K562 (cell line): ENCODE data around the gene GRIK2. TPM values are rescaled to one million over a fixed set of nuclear protein-coding genes. Genes with fewer than 3 reads are reported as not detected.

Experiments
- ATAC-seq: fragments of 200-7000 bp; cut with Tn5 transposase; 3 replicates; pipeline ENCODE4 v1.9.1; 2020; ENCODE audit warnings: moderate library complexity
- BruUV-seq: library from RNA; stranded (reverse); fragments of 400-500 nt; replicated peaks from 2 replicates; lab custom pipeline; 2021; lab: Mats Ljungman, UMichigan
- CTCF ChIA-PET: fragments of 300-600 bp; formaldehyde crosslinking; extraction: SDS; loops from one replicate; lab custom pipeline; 2021; ENCODE audit warnings: low intra/inter-chr PET ratio; lab: Yijun Ruan, JAX
- POLR2A ChIA-PET: fragments of 300-600, 350-650 bp; sonication (Branson Sonifier 250); formaldehyde crosslinking; extraction: SDS; loops from one replicate; lab custom pipeline; 2021; ENCODE audit warnings: antibody characterized with exemption, inconsistent platforms; lab: Yijun Ruan, JAX
- DNase-seq, 4 experiments: peaks; one replicate each; pipeline versions ENCODE4 v3.0.0 to v3.0.0-alpha.2; 2011 to 2018; ENCODE audit warnings: low spot score in 3 of 4, mixed read lengths in 3 of 4; ENCODE audit errors: extremely low read depth in 1 of 4
- FAIRE-seq: peaks from 2 replicates; lab custom pipeline; 2011; peaks lifted over from hg19 to GRCh38; lab: Jason Lieb, UNC
- H2AFZ ChIP-seq: 2 replicates; pipeline ENCODE4 v1.6.0; 2011; ENCODE audit warnings: low read depth, low read length, control low read depth, inconsistent platforms
- H3K27ac ChIP-seq: fragments of 200-600 bp; 3 replicates; pipeline ENCODE4 v1.8.0; 2011; ENCODE audit warnings: low read depth, mild to moderate bottlenecking, control low read depth, inconsistent platforms, low read length, moderate library complexity, mixed read lengths; ENCODE audit errors: extremely low read depth
- H3K27me3 ChIP-seq, 2 experiments: fragments of 300-600 bp in 1 of 2; 2 replicates in 1 of 2; 3 replicates in 1 of 2; pipeline versions ENCODE4 v1.6.0 to v1.8.0; 2011; ENCODE audit warnings: inconsistent platforms in 2 of 2, low read length in 2 of 2, mild to moderate bottlenecking in 1 of 2, mixed read lengths in 1 of 2, moderate library complexity in 1 of 2; ENCODE audit not compliant: control insufficient read depth in 2 of 2, insufficient read depth in 2 of 2
- H3K36me3 ChIP-seq: fragments of 300-600 bp; 3 replicates; pipeline ENCODE4 v1.8.0; 2011; ENCODE audit warnings: mild to moderate bottlenecking, low read length, inconsistent platforms; ENCODE audit not compliant: control insufficient read depth, insufficient read depth
- H3K4me1 ChIP-seq, 2 experiments: fragments of 200-600 bp in 1 of 2; replicated peaks in 1 of 2; 2 replicates in 1 of 2; 3 replicates in 1 of 2; pipeline versions ENCODE4 v1.5.1 to v1.8.0; 2011; ENCODE audit warnings: inconsistent platforms in 2 of 2, low read length in 2 of 2, mild to moderate bottlenecking in 1 of 2, mixed read lengths in 1 of 2, moderate library complexity in 1 of 2; ENCODE audit not compliant: control insufficient read depth in 2 of 2, insufficient read depth in 2 of 2
- H3K4me2 ChIP-seq: 2 replicates; pipeline ENCODE4 v1.6.1; 2011; ENCODE audit warnings: low read length, control low read depth, inconsistent platforms, mixed read lengths; ENCODE audit not compliant: insufficient read depth
- H3K4me3 ChIP-seq: fragments of 200-600 bp; sonication (generic), shearing (Covaris generic); 2 replicates; pipeline ENCODE4 v1.5.1; 2016; ENCODE audit warnings: control low read depth, inconsistent platforms
- H3K79me2 ChIP-seq: fragments of 200-600 bp; 3 replicates; pipeline ENCODE4 v1.8.0; 2011; ENCODE audit warnings: low read length, inconsistent platforms; ENCODE audit not compliant: control insufficient read depth, insufficient read depth
- H3K9ac ChIP-seq, 2 experiments: 2 replicates each; pipeline versions ENCODE4 v1.6.0 to v1.6.1; 2011; ENCODE audit warnings: low read depth in 2 of 2, low read length in 2 of 2, control low read depth in 1 of 2, inconsistent platforms in 1 of 2, mild to moderate bottlenecking in 1 of 2, mixed read lengths in 1 of 2; ENCODE audit not compliant: insufficient read depth in 1 of 2
- H3K9me1 ChIP-seq: one replicate; pipeline ENCODE4 v1.6.0; 2011; ENCODE audit warnings: inconsistent platforms, mild to moderate bottlenecking, low read length, moderate library complexity; ENCODE audit not compliant: control insufficient read depth, insufficient read depth
- H3K9me3 ChIP-seq: replicated peaks from 2 replicates; pipeline ENCODE4 v1.5.1; 2011; ENCODE audit warnings: low read depth, low read length, inconsistent platforms; ENCODE audit not compliant: control insufficient read depth, insufficient read depth
- H4K20me1 ChIP-seq: replicated peaks from 2 replicates; pipeline ENCODE4 v1.6.1; 2011; ENCODE audit warnings: low read length, inconsistent platforms, mixed read lengths; ENCODE audit not compliant: control insufficient read depth, insufficient read depth
- BRD9 ChIP-seq: fragments of 450-650 bp; IDR thresholded peaks from 2 replicates; pipeline ENCODE4 v1.6.1; 2018; ENCODE audit warnings: low read depth; ENCODE audit not compliant: partially characterized antibody
- GATA2 ChIP-seq: sonication (generic); formaldehyde crosslinking; IDR thresholded peaks from 2 replicates; pipeline ENCODE4 v1.4.0; 2020; ENCODE audit warnings: mild to moderate bottlenecking, missing genetic modification reagents
- IRF2 ChIP-seq: sonication (generic); formaldehyde crosslinking; IDR thresholded peaks from 2 replicates; pipeline ENCODE4 v1.8.1; 2022; ENCODE audit warnings: mild to moderate bottlenecking, missing genetic modification reagents
- JUND ChIP-seq, 2 experiments: IDR thresholded peaks; 2 replicates in 1 of 2; 3 replicates in 1 of 2; pipeline ENCODE4 v1.6.1; 2011; ENCODE audit warnings: borderline replicate concordance in 2 of 2, low read depth in 2 of 2, low read length in 2 of 2, improper control_type of control experiment in 1 of 2, missing biosample characterization in 1 of 2, missing genetic modification characterization in 1 of 2, missing genetic modification reagents in 1 of 2
- STAT5A ChIP-seq: IDR thresholded peaks from 2 replicates; pipeline ENCODE4 v1.6.1; 2012; ENCODE audit warnings: low read length, inconsistent platforms, borderline replicate concordance
- TCFL5 ChIP-seq: fragments of 250-450 bp; sonication (Bioruptor Pico); conservative IDR thresholded peaks from 2 replicates; pipeline ENCODE4 v1.6.1; 2021; ENCODE audit warnings: mild to moderate bottlenecking, moderate library complexity, matching md5 sums
- ZNF184 ChIP-seq: sonication (generic); formaldehyde crosslinking; IDR thresholded peaks from 2 replicates; pipeline ENCODE4 v1.5.0; 2020; ENCODE audit warnings: missing genetic modification reagents
- WGBS: fragments of 100-300 bp; shearing (Covaris generic); methylation state at CpG from one replicate; pipeline ENCODE4 v1.1.6; 2016; ENCODE audit warnings: low coverage, mixed read lengths; ENCODE audit not compliant: insufficient coverage; ENCODE audit errors: missing lambda C conversion rate; 5-methylcytosine and 5-hydroxymethylcytosine counted together
- in situ Hi-C: fragments of 300-500 bp; cut with MboI; formaldehyde crosslinking; loops from 4 replicates; pipeline ENCODE4 v1.15.0; 2018; ENCODE audit warnings: inconsistent platforms, mixed read lengths
- intact Hi-C: fragments of 100-400 bp; cut with micrococcal nuclease; formaldehyde crosslinking; loops from 2 replicates; pipeline ENCODE4 v1.14.2; 2022
- polyA plus RNA-seq, 8 experiments: library from polyadenylated mRNA; depleted of rRNA in 4 of 8; stranded (reverse) in 5 of 8; unstranded in 3 of 8; fragments of >200 nt; fragmentation: Nextera tagmentation in 2 of 8; fragmentation: Illumina TruSeq in 1 of 8; extraction: Ambion mirVana in 2 of 8; extraction: Trizol in 1 of 8; gene quantifications; 2 replicates each; pipeline versions ENCODE4 v1.2.1 to v1.2.3, GENCODE V29; 2011 to 2014; ENCODE audit warnings: inconsistent platforms in 1 of 8, missing spikeins in 1 of 8
- total RNA-seq, 7 experiments: library from RNA; depleted of rRNA in 6 of 7; stranded (reverse); fragments of >200 nt in 6 of 7; fragmentation: Illumina TruSeq in 2 of 7; extraction: Trizol in 2 of 7; gene quantifications; 2 replicates each; pipeline versions ENCODE4 v1.2.1 to v1.2.3, GENCODE V29; 2011 to 2021; ENCODE audit warnings: low replicate concordance in 1 of 7
- TF ChIP-seq, protein P1 (sequence below): sonication (generic); formaldehyde crosslinking; IDR thresholded peaks from 2 replicates; pipeline ENCODE4 v1.8.0; 2023; ENCODE audit warnings: mild to moderate bottlenecking, missing genetic modification reagents
- TF ChIP-seq, protein P2 (sequence below): sonication (generic); formaldehyde crosslinking; IDR thresholded peaks from 2 replicates; pipeline ENCODE4 v1.8.1; 2023; ENCODE audit warnings: missing genetic modification reagents, mild to moderate bottlenecking, borderline replicate concordance
- TF ChIP-seq, protein P3 (sequence below), 2 experiments: fragments of 150-350 bp in 1 of 2; IDR thresholded peaks; 2 replicates each; pipeline ENCODE4 v1.6.1; 2012 to 2016; ENCODE audit warnings: low read depth in 2 of 2, low read length in 2 of 2, mild to moderate bottlenecking in 1 of 2, moderate library complexity in 1 of 2

The GRIK2 gene
- total and polyA plus RNA-seq, 9 of the 15 experiments (the other 6 are each of a cell fraction or from before 2014, with no cell fraction given) = not detected

DNA sequence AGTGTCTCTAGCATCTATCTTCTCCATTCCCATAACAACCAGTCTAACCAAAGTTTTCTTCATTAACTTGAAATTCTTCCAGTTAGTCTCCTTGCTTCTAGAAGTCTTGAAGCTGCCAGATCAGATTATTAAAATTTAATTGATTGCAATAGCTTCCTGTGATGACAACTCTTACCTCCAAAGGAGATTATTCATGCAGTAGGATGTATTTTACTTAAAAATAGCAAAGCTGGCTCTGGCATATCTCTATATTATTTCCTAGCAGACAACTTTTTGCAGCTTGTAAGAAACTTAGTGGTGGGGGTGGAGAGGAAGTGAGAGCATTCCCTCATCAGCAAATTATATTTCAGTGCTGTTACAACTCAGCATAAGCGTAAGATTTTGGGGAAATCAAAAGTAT is 290.4 kb downstream of the GRIK2 start:
- no peak overlapping the region for H2AFZ ChIP-seq
- POLR2A ChIA-PET = no interaction called here
- no peaks in the 10 kb centered on the region for H3K36me3 ChIP-seq
- ATAC-seq (no peak), DNase-seq (no peak), FAIRE-seq (no peak)
- no peak overlapping the region for H3K4me2 ChIP-seq
- no peaks in the 10 kb centered on the region for H3K9me3 ChIP-seq
- no peak overlapping the region for H3K27ac ChIP-seq
- no peak overlapping the region for H3K4me3 ChIP-seq
- no peaks in the 10 kb centered on the region for H3K9me1 ChIP-seq
- H3K27me3 ChIP-seq = no peaks in the 10 kb centered on the region
- in situ Hi-C loops (no loop called here), intact Hi-C loops (no loop called here)
- WGBS = 0% methylated on average over 1 of the region's 1 CpG
- H3K79me2 ChIP-seq = no peaks in the 10 kb centered on the region
- no peak overlapping the region for H3K9ac ChIP-seq
- H3K4me1 ChIP-seq = no peaks in the 10 kb centered on the region
- no TSS peak for BruUV-seq
- CTCF ChIA-PET = no interaction called here
- no peaks in the 10 kb centered on the region for H4K20me1 ChIP-seq
- TF ChIP-seq IRF2 (CRISPR knock-in tag) (no peak), JUND (IDR thresholded peaks at IDR 0.05; ENCODE audit: borderline replicate concordance, low read depth, low read length) (no peak), JUND (tag; IDR thresholded peaks at IDR 0.05; ENCODE audit: borderline replicate concordance, low read depth, low read length) (no peak), STAT5A (no peak), GATA2 (CRISPR knock-in tag) (no peak), TCFL5 (CRISPR knock-in tag) (no peak), ZNF184 (CRISPR knock-in tag) (no peak), BRD9 (no peak)
- TF ChIP-seq, protein P1, sequence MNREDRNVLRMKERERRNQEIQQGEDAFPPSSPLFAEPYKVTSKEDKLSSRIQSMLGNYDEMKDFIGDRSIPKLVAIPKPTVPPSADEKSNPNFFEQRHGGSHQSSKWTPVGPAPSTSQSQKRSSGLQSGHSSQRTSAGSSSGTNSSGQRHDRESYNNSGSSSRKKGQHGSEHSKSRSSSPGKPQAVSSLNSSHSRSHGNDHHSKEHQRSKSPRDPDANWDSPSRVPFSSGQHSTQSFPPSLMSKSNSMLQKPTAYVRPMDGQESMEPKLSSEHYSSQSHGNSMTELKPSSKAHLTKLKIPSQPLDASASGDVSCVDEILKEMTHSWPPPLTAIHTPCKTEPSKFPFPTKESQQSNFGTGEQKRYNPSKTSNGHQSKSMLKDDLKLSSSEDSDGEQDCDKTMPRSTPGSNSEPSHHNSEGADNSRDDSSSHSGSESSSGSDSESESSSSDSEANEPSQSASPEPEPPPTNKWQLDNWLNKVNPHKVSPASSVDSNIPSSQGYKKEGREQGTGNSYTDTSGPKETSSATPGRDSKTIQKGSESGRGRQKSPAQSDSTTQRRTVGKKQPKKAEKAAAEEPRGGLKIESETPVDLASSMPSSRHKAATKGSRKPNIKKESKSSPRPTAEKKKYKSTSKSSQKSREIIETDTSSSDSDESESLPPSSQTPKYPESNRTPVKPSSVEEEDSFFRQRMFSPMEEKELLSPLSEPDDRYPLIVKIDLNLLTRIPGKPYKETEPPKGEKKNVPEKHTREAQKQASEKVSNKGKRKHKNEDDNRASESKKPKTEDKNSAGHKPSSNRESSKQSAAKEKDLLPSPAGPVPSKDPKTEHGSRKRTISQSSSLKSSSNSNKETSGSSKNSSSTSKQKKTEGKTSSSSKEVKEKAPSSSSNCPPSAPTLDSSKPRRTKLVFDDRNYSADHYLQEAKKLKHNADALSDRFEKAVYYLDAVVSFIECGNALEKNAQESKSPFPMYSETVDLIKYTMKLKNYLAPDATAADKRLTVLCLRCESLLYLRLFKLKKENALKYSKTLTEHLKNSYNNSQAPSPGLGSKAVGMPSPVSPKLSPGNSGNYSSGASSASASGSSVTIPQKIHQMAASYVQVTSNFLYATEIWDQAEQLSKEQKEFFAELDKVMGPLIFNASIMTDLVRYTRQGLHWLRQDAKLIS (CRISPR knock-in tag) = no peak
- TF ChIP-seq, protein P2, sequence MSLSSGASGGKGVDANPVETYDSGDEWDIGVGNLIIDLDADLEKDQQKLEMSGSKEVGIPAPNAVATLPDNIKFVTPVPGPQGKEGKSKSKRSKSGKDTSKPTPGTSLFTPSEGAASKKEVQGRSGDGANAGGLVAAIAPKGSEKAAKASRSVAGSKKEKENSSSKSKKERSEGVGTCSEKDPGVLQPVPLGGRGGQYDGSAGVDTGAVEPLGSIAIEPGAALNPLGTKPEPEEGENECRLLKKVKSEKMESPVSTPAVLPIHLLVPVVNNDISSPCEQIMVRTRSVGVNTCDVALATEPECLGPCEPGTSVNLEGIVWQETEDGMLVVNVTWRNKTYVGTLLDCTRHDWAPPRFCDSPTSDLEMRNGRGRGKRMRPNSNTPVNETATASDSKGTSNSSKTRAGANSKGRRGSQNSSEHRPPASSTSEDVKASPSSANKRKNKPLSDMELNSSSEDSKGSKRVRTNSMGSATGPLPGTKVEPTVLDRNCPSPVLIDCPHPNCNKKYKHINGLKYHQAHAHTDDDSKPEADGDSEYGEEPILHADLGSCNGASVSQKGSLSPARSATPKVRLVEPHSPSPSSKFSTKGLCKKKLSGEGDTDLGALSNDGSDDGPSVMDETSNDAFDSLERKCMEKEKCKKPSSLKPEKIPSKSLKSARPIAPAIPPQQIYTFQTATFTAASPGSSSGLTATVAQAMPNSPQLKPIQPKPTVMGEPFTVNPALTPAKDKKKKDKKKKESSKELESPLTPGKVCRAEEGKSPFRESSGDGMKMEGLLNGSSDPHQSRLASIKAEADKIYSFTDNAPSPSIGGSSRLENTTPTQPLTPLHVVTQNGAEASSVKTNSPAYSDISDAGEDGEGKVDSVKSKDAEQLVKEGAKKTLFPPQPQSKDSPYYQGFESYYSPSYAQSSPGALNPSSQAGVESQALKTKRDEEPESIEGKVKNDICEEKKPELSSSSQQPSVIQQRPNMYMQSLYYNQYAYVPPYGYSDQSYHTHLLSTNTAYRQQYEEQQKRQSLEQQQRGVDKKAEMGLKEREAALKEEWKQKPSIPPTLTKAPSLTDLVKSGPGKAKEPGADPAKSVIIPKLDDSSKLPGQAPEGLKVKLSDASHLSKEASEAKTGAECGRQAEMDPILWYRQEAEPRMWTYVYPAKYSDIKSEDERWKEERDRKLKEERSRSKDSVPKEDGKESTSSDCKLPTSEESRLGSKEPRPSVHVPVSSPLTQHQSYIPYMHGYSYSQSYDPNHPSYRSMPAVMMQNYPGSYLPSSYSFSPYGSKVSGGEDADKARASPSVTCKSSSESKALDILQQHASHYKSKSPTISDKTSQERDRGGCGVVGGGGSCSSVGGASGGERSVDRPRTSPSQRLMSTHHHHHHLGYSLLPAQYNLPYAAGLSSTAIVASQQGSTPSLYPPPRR = no peak
- TF ChIP-seq, protein P3, sequence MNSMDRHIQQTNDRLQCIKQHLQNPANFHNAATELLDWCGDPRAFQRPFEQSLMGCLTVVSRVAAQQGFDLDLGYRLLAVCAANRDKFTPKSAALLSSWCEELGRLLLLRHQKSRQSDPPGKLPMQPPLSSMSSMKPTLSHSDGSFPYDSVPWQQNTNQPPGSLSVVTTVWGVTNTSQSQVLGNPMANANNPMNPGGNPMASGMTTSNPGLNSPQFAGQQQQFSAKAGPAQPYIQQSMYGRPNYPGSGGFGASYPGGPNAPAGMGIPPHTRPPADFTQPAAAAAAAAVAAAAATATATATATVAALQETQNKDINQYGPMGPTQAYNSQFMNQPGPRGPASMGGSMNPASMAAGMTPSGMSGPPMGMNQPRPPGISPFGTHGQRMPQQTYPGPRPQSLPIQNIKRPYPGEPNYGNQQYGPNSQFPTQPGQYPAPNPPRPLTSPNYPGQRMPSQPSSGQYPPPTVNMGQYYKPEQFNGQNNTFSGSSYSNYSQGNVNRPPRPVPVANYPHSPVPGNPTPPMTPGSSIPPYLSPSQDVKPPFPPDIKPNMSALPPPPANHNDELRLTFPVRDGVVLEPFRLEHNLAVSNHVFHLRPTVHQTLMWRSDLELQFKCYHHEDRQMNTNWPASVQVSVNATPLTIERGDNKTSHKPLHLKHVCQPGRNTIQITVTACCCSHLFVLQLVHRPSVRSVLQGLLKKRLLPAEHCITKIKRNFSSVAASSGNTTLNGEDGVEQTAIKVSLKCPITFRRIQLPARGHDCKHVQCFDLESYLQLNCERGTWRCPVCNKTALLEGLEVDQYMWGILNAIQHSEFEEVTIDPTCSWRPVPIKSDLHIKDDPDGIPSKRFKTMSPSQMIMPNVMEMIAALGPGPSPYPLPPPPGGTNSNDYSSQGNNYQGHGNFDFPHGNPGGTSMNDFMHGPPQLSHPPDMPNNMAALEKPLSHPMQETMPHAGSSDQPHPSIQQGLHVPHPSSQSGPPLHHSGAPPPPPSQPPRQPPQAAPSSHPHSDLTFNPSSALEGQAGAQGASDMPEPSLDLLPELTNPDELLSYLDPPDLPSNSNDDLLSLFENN (IDR thresholded peaks at IDR 0.05; ENCODE audit: low read depth in 2 of 2, low read length in 2 of 2) = no peak
